Activated CD8-positive, alpha-beta memory T cell treated with anti-CD3 and anti-CD28 coated beads, Interleukin-2, amount 10 ng/mL, durations not matched to agents 7 days and 5 days (primary cell): ENCODE measurements around the gene A4GALT. TPM values are rescaled to one million over a fixed set of nuclear protein-coding genes. Genes with fewer than 3 reads are reported as not detected.
"Not testable (repeated sequence)": the region's sequence is repeated elsewhere in the genome, so short reads cannot be mapped to it uniquely, and the experiment has no call there.

Source experiments
- ATAC-seq: fragments of 150-1000 bp; cut with Tn5 transposase; one replicate; pipeline ENCODE4 v1.10.0; 2021; ENCODE audit warnings: moderate library complexity
- CTCF ChIA-PET: fragments of 350-600 bp; sonication (Branson Sonifier 250); formaldehyde crosslinking; loops from one replicate; lab custom pipeline; 2021; ENCODE audit warnings: antibody characterized with exemption; lab: Charles Lee
- DNase-seq: peaks from one replicate; pipeline ENCODE4 v3.0.0-alpha.2; 2020
- H3K27ac Mint-ChIP-seq: one replicate; pipeline ENCODE4 v1.8.0; 2021; ENCODE audit warnings: mild to moderate bottlenecking, mixed read lengths
- H3K27me3 Mint-ChIP-seq: one replicate; pipeline ENCODE4 v1.8.0; 2021; ENCODE audit warnings: mixed read lengths
- H3K36me3 Mint-ChIP-seq: one replicate; pipeline ENCODE4 v1.8.0; 2021; ENCODE audit warnings: mild to moderate bottlenecking, mixed read lengths
- H3K4me1 Mint-ChIP-seq: one replicate; pipeline ENCODE4 v1.8.0; 2021; ENCODE audit warnings: mixed read lengths
- H3K4me3 Mint-ChIP-seq: one replicate; pipeline ENCODE4 v1.8.0; 2021; ENCODE audit warnings: mild to moderate bottlenecking, moderate library complexity, mixed read lengths
- H3K9me3 Mint-ChIP-seq: one replicate; pipeline ENCODE4 v1.8.0; 2022; ENCODE audit warnings: low read depth, mixed read lengths
- total RNA-seq, 2 experiments: library from RNA; stranded (reverse); gene quantifications; one replicate each; pipeline ENCODE4 v1.2.3, GENCODE V29; 2021

A4GALT gene
- total RNA-seq, 2 experiments from 2014 or later = 0.52 to 0.61 TPM

DNA sequence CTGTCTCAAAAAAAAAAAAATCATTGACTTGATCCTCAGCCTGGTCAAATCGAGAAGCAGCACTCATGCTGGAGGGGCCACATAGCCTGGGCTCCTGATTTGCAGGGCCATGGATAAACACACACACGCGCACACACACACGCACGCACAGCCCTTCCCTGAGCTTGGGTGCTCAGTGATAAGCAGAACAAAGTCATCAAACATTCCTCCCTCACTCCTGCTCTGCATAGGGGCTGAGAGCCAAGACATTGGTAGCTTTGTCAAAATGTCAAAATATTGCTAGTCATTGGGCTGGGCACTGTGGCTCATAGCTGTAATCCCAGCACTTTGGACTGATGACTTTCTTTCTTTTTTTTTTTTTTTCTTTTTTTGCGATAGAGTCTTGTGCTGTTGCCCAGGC is 34.0 kb upstream of the A4GALT start:
- Mint-ChIP-seq H3K27me3 (peaks cover 6% of the 10 kb centered on the region), H3K27ac (no peak overlapping the region), H3K9me3 (no peaks in the 10 kb centered on the region), H3K4me1 (no peaks in the 10 kb centered on the region), H3K4me3 (no peak overlapping the region), H3K36me3 (no peaks in the 10 kb centered on the region)
- DNase-seq (no peak), ATAC-seq (no peak)
- CTCF ChIA-PET = no interaction called here

DNA sequence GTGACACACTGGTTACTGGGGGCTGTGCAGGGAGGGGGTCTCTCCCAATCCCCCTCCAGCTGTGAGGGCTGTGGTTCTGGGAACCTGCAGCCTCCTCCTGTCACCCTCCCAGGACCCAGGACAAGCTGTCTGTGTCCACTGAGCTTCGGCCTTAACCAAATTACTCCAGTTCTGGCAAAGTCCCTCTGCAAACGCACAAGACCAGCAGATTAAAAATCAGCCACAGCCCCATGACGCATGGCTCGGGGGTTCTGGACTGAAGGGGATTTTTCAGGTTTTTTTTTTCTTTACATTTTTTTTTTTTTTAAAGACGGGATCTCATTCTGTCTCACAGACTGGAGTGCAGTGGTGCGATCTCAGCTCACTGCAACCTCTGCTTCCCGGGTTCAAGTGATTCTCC is 32.2 kb upstream of the A4GALT start:
- Mint-ChIP-seq H3K27me3 (peaks cover 6% of the 10 kb centered on the region), H3K36me3 (no peaks in the 10 kb centered on the region), H3K9me3 (no peaks in the 10 kb centered on the region), H3K27ac (no peak overlapping the region), H3K4me1 (no peaks in the 10 kb centered on the region), H3K4me3 (no peak overlapping the region)
- DNase-seq = no peak
- CTCF ChIA-PET = no interaction called here
- no peak for ATAC-seq

DNA sequence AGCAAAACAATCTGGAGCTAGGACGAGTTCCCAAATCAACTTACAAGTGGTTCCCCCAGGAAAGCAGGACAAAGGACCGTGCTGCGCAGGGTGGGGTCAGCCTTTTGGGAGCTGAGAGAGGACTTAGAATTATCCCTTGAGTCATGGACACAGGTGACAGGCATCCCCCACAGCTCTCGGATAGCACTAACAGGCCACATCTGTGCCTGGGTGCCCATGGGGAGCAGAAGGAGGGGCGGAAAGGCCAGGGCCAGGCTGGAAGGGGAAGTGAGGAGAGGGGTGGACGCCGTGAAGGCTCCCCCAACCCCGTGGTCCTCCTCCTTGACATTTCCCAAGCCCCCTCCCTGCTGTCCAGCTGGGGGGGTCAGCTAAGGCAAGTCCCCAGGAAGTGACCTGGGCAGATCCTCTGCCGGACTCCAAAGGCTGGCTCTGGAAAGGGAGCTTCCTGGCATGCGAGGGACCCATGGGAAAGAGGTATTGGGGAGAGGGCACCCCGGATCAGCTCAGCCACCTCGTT is 31.6 kb upstream of the A4GALT start:
- CTCF ChIA-PET = interaction anchor here (1.3 kb wide), 1 partner anchor 92 kb away, joined by 3 read pairs; no protein-coding TSS in a partner anchor

DNA sequence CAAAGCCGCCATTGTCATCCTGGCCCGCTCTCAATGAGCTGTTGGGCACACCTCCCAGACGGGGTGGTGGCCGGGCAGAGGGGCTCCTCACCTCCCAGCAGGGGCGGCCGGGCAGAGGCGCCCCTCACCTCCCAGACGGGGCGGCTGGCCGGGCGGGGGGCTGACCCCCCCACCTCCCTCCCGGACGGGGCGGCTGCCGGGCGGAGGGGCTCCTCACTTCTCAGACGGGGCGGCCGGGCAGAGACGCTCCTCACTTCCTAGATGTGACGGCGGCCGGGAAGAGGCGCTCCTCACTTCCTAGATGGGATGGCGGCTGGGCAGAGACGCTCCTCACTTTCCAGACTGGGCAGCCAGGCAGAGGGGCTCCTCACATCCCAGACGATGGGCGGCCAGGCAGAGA is 29.8 kb upstream of the A4GALT start:
- H3K9me3 Mint-ChIP-seq, DNase-seq, CTCF ChIA-PET, ATAC-seq, H3K36me3 Mint-ChIP-seq, H3K4me1 Mint-ChIP-seq, H3K4me3 Mint-ChIP-seq, H3K27ac Mint-ChIP-seq, H3K27me3 Mint-ChIP-seq: not testable (repeated sequence)

More for the DNA sequence above, 31.6 kb upstream of the A4GALT start:
- ATAC-seq (no peak), DNase-seq (no peak)
- Mint-ChIP-seq H3K27ac (no peak overlapping the region), H3K4me3 (no peak overlapping the region), H3K27me3 (peaks cover 2% of the 10 kb centered on the region), H3K9me3 (no peaks in the 10 kb centered on the region), H3K4me1 (no peaks in the 10 kb centered on the region), H3K36me3 (no peaks in the 10 kb centered on the region)

DNA sequence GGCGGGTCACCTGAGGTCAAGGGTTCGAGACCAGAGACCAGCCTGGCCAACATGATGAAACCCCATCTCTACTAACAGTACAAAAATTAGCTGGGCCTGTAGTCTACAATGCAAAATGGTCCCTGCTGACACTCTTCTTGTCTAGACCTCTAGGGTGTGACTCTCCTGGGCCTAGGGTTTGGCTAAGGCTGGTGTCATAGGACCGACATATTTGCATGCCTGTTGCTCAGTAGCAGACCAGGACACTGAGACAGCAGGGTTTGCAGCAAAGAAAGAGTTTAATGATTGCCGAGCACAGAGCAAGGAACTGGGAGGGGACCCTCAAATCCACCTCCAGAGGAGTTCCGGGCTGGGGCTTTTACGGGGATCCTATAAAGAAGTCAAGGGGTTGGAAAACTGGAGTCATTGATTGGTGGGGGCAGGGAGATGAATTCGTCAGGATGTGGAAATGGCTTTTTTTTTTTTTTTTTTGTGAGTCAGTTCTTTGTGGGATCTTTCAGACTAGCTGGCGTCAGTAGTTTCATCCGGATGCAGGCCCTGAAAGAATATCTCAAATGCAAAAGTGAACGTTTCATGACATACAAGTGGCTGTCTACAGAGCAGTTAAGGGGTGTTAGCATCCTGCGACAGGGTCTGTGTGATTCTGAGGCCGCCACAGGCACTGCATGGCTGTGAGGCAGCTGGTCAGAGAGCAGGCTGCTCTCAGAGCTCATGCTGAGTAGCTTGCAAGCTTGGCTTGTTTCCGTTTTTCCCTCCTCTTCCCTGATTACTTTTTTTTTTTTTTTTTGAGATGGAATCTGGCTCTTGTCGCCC is 27.2 kb upstream of the A4GALT start:
- Mint-ChIP-seq H3K9me3 (no peaks in the 10 kb centered on the region), H3K36me3 (no peaks in the 10 kb centered on the region), H3K4me1 (no peaks in the 10 kb centered on the region), H3K27ac (no peak overlapping the region), H3K27me3 (no peaks in the 10 kb centered on the region), H3K4me3 (no peak overlapping the region)
- DNase-seq = no peak
- CTCF ChIA-PET = interaction anchor here (0.9 kb wide), 1 partner anchor 119 kb away, joined by 3 read pairs; no protein-coding TSS in a partner anchor
- ATAC-seq = no peak

DNA sequence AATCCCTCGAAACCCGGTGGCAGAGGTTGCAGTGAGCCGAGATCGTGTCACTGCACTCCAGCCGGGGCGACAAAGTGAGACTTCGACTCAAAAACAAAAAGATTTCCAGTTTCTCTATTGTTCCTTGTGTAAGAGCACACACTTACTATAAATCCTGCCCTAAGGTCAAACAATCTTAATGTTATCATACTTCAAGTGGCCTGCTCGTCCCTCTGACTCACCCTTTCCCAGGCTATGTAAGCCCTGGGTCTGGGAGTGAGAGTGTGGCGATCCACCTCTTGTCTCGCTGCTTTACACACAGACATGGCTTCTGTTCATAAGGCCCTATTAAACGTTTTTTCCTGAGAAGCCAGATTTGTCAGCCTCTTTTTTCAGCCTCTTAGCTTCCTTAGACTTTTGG is 24.4 kb upstream of the A4GALT start:
- no peaks in the 10 kb centered on the region for H3K4me1 Mint-ChIP-seq

DNA sequence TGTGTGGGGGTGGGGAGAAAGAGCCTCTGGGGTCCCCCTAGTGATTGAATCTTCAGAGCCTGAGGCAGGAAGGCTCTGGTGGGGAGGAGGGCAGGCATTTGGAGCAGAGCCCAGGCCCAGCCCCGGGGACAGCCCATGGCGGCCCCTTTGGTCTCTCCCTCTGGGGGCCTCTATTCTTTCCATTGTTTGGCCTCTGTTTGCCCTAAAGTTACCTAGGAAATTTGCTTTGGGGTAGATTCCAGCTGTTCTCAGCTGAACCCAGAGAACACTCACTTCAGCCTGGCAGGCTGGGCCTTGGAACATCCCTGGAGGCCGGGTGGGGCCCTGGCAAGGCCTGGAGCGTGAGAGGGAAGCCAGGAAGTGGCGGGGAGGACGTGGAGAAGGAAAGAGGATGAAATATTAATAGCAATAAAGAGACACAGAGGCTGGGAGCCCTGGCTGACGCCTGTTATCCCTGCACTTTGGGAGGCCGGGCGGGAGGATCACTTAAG is 22.9 kb upstream of the A4GALT start:
- no peak overlapping the region for H3K27ac Mint-ChIP-seq
- H3K4me1 Mint-ChIP-seq = no peaks in the 10 kb centered on the region
- peaks cover 2% of the 10 kb centered on the region for H3K27me3 Mint-ChIP-seq
- H3K36me3 Mint-ChIP-seq = no peaks in the 10 kb centered on the region
- no peaks in the 10 kb centered on the region for H3K9me3 Mint-ChIP-seq
- no peak for DNase-seq
- CTCF ChIA-PET = no interaction called here
- no peak overlapping the region for H3K4me3 Mint-ChIP-seq
- ATAC-seq = no peak

More for the DNA sequence above, 24.4 kb upstream of the A4GALT start:
- ATAC-seq (no peak), DNase-seq (no peak)
- no peak overlapping the region for H3K4me3 Mint-ChIP-seq
- no peaks in the 10 kb centered on the region for H3K9me3 Mint-ChIP-seq
- H3K36me3 Mint-ChIP-seq = no peaks in the 10 kb centered on the region
- no peaks in the 10 kb centered on the region for H3K27me3 Mint-ChIP-seq
- CTCF ChIA-PET = no interaction called here
- H3K27ac Mint-ChIP-seq = no peak overlapping the region

DNA sequence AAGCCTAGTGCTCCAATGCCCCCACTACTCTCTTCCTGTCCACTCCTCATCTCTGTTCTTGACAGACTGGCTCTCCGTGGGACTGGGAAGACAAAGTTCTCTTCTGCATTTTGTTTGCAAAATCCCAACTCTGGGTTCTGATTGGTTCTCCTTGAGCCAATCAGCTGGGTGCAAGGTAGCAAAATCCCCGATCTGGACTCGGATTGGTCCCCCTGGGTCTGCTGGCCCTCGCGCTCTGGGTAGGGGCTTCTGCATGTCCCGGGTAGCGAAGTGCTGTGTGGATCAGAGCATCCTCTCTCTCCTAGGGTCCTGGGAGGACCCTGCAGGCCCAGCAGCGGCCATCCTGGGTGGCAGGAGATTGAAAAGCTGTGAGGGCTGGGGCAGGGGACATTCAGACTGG is 22.3 kb upstream of the A4GALT start:
- DNase-seq (no peak), ATAC-seq (no peak)
- no peaks in the 10 kb centered on the region for H3K9me3 Mint-ChIP-seq
- H3K4me1 Mint-ChIP-seq = no peaks in the 10 kb centered on the region
- H3K27ac Mint-ChIP-seq = no peak overlapping the region
- H3K4me3 Mint-ChIP-seq = no peak overlapping the region
- no peaks in the 10 kb centered on the region for H3K36me3 Mint-ChIP-seq
- CTCF ChIA-PET = no interaction called here
- H3K27me3 Mint-ChIP-seq = peaks cover 2% of the 10 kb centered on the region

DNA sequence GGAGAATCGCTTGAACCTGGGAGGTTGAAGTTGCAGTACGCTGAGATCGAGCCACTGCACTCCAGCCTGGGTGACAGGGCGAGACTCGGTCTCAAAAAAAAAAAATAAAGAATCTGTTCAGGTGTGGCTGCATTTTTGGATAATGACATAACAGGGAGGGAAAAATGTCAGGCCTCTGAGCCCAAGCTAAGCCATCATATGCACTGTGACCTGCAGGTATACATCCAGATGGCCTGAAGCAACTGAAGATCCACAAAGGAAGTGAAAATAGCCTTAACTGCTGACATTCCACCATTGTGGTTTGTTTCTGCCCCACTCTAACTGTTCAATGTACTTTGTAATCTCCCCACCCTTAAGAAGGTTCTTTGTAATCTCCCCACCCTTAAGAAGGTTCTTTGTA is 19.6 kb upstream of the A4GALT start:
- H3K9me3 Mint-ChIP-seq, H3K4me1 Mint-ChIP-seq, DNase-seq, H3K27me3 Mint-ChIP-seq, H3K27ac Mint-ChIP-seq, CTCF ChIA-PET, ATAC-seq, H3K36me3 Mint-ChIP-seq, H3K4me3 Mint-ChIP-seq: not testable (repeated sequence)

DNA sequence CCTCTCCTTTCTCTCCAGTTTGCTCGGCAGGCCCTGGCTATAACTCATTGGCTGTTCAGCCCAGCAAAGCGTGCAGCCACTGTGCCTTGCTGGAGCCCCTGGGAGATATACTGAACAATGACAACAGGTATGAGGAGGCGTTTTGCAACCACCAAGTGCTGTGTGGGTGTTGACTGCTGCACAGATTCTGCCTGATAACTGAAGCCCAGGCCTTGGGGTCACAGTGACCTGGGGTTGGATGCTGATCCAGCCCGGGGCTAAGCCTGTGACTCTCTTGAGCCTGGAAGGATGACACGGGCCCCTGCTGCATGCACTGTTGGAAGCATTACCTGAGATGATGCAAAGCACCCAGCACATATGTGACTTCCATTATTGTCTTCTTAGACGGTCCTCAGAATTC is 13.7 kb upstream of the A4GALT start:
- no peak overlapping the region for H3K4me3 Mint-ChIP-seq
- ATAC-seq = no peak
- CTCF ChIA-PET = no interaction called here
- peaks cover 13% of the 10 kb centered on the region for H3K27me3 Mint-ChIP-seq
- H3K36me3 Mint-ChIP-seq = no peaks in the 10 kb centered on the region
- H3K27ac Mint-ChIP-seq = no peak overlapping the region
- H3K4me1 Mint-ChIP-seq = no peaks in the 10 kb centered on the region
- H3K9me3 Mint-ChIP-seq = no peaks in the 10 kb centered on the region
- no peak for DNase-seq

DNA sequence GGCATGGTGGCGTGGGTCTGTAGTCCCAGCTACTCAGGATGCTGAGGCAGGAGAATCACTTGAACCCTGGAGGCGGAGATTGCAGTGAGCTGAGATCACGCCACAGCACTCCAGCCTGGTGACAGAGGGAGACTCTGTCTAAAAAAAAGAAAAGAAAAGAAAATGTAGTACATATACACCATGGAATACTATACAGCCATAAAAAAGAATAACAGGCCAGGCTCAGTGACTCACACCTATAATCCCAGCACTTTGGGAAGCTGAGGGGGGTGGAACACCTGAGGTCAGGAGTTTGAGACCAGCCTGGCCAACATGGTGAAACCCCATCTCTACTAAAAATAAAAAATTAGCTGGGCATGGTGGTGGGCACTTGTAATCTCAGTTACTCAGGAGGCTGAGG is 12.7 kb upstream of the A4GALT start:
- H3K4me1 Mint-ChIP-seq, ATAC-seq, H3K4me3 Mint-ChIP-seq, H3K27ac Mint-ChIP-seq, CTCF ChIA-PET, H3K9me3 Mint-ChIP-seq, H3K36me3 Mint-ChIP-seq, DNase-seq: not testable (repeated sequence)
- H3K27me3 Mint-ChIP-seq = peaks cover 13% of the 10 kb centered on the region

DNA sequence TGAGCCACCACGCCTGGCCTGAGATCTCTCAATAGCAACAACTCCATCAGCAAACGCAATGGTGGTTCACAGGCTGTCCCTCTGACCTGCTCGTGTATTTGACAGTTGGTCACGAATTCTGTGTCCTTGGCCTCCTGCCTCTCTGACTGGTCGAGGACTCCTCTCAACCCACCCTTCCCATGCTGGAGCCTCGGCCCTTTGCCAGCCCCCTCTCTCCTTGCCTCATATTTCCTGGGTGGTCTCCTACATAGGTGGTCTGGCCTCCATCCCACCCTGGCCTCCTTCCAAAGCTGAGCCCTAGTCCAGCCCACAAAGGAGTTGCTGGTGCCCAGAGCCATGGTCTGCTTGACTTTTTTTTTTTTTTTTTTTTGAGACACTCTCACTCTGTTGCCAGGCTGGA is 11.4 kb upstream of the A4GALT start:
- CTCF ChIA-PET = no interaction called here
- no peak for ATAC-seq
- H3K4me3 Mint-ChIP-seq = no peak overlapping the region

DNA sequence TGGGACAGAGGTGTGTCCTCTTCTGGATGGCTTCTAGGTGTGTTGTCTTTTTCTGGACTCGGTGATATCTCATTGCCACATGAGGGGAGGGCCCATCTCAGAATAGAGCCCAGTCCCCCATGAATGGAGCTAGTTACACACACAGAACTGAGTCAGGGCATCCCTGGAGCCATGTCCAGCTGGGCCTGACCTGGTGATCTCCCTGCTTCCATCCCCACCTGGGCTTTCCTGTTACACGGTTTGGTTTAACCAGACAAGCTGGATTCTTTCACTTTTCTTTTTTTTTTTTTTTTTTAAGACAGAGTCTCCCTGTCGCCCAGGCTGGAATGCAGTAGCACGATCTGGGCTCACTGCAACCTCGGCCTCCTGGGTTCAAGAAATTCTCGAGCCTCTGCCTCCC is 6.1 kb upstream of the A4GALT start:
- CTCF ChIA-PET = no interaction called here
- H3K4me3 Mint-ChIP-seq = no peak overlapping the region
- H3K36me3 Mint-ChIP-seq = no peaks in the 10 kb centered on the region
- peaks cover 31% of the 10 kb centered on the region for H3K27me3 Mint-ChIP-seq
- no peaks in the 10 kb centered on the region for H3K9me3 Mint-ChIP-seq
- peaks cover 15% of the 10 kb centered on the region for H3K4me1 Mint-ChIP-seq
- no peak for DNase-seq
- no peak overlapping the region for H3K27ac Mint-ChIP-seq
- no peak for ATAC-seq

More for the DNA sequence above, 11.4 kb upstream of the A4GALT start:
- Mint-ChIP-seq H3K4me1 (peaks cover 4% of the 10 kb centered on the region), H3K27me3 (peaks cover 16% of the 10 kb centered on the region), H3K36me3 (no peaks in the 10 kb centered on the region), H3K27ac (no peak overlapping the region), H3K9me3 (no peaks in the 10 kb centered on the region)
- no peak for DNase-seq
